SK-N-SH treated with all-trans-retinoic acid at 6 μM for 48 hours (cell line): ENCODE data around the gene NHLRC1.

Experiments used
- ATAC-seq: fragments of 200-7000 bp; cut with Tn5 transposase; 3 replicates; pipeline ENCODE4 v1.9.1; 2020; ENCODE audit warnings: mild to moderate bottlenecking, moderate library complexity
- ARNTL ChIP-seq: fragments of 450-650 bp; formaldehyde crosslinking; IDR thresholded peaks from 2 replicates; pipeline ENCODE4 v1.5.0; 2020; ENCODE audit warnings: low read depth, mild to moderate bottlenecking, moderate library complexity, borderline replicate concordance
- BACH2 ChIP-seq: fragments of 250-450 bp; sonication (Bioruptor Pico); IDR thresholded peaks from 2 replicates; pipeline ENCODE4 v1.9.0; 2021; ENCODE audit warnings: mild to moderate bottlenecking, borderline replicate concordance
- ESRRG ChIP-seq: fragments of 250-450 bp; sonication (Bioruptor Pico); IDR thresholded peaks from 2 replicates; pipeline ENCODE4 v1.6.1; 2021; ENCODE audit warnings: mild to moderate bottlenecking
- GLIS3 ChIP-seq: fragments of 250-450 bp; sonication (Bioruptor Pico); IDR thresholded peaks from 2 replicates; pipeline ENCODE4 v1.5.0; 2020; ENCODE audit warnings: mild to moderate bottlenecking, moderate library complexity
- ISL1 ChIP-seq: fragments of 250-450 bp; sonication (Bioruptor Pico); IDR thresholded peaks from 2 replicates; pipeline ENCODE4 v2.1.2; 2022; ENCODE audit warnings: mild to moderate bottlenecking, moderate library complexity
- OSR1 ChIP-seq: fragments of 250-450 bp; sonication (Bioruptor Pico); IDR thresholded peaks from 2 replicates; pipeline ENCODE4 v1.8.0; 2022; ENCODE audit warnings: moderate library complexity, mild to moderate bottlenecking, inconsistent platforms
- PPARA ChIP-seq: fragments of 250-450 bp; sonication (Bioruptor Pico); IDR thresholded peaks from 2 replicates; pipeline ENCODE4 v1.5.0; 2020; ENCODE audit warnings: mild to moderate bottlenecking, borderline replicate concordance
- RARB ChIP-seq: fragments of 250-450 bp; sonication (Bioruptor Pico); IDR thresholded peaks from 2 replicates; pipeline ENCODE4 v1.8.0; 2021; ENCODE audit warnings: mild to moderate bottlenecking, moderate library complexity
- SNAI2 ChIP-seq: fragments of 250-450 bp; sonication (Bioruptor Pico); IDR thresholded peaks from 2 replicates; pipeline ENCODE4 v1.5.0; 2020; ENCODE audit warnings: mild to moderate bottlenecking, moderate library complexity
- TCF4 ChIP-seq: fragments of 250-450 bp; sonication (Bioruptor Pico); IDR thresholded peaks from 2 replicates; pipeline ENCODE4 v1.8.0; 2021; ENCODE audit warnings: mild to moderate bottlenecking, moderate library complexity, borderline replicate concordance
- TOX ChIP-seq: fragments of 250-450 bp; sonication (Bioruptor Pico); IDR thresholded peaks from 2 replicates; pipeline ENCODE4 v1.8.0; 2021; ENCODE audit warnings: mild to moderate bottlenecking, moderate library complexity, borderline replicate concordance
- ZC3H10 ChIP-seq: fragments of 250-450 bp; sonication (Bioruptor Pico); IDR thresholded peaks from 2 replicates; pipeline ENCODE4 v1.5.1; 2021; ENCODE audit warnings: mild to moderate bottlenecking, moderate library complexity
- ZFP3 ChIP-seq: fragments of 250-450 bp; sonication (Bioruptor Pico); IDR thresholded peaks from 2 replicates; pipeline ENCODE4 v1.5.0; 2020; ENCODE audit warnings: mild to moderate bottlenecking, moderate library complexity
- ZFP30 ChIP-seq: fragments of 450-650 bp; formaldehyde crosslinking; IDR thresholded peaks from 2 replicates; pipeline ENCODE4 v1.5.0; 2022; ENCODE audit warnings: mild to moderate bottlenecking, moderate library complexity
- ZNF565 ChIP-seq: fragments of 450-650 bp; formaldehyde crosslinking; conservative IDR thresholded peaks from 2 replicates; pipeline ENCODE4 v1.5.0; 2020; ENCODE audit warnings: low read depth, mild to moderate bottlenecking, moderate library complexity
- ZNF70 ChIP-seq: fragments of 450-650 bp; formaldehyde crosslinking; IDR thresholded peaks from 2 replicates; pipeline ENCODE4 v1.5.0; 2020; ENCODE audit warnings: mild to moderate bottlenecking, moderate library complexity
- ZNF8 ChIP-seq: fragments of 450-650 bp; formaldehyde crosslinking; IDR thresholded peaks from 2 replicates; pipeline ENCODE4 v1.5.0; 2020; ENCODE audit warnings: mild to moderate bottlenecking, moderate library complexity
- TF ChIP-seq, protein P1 (sequence below): fragments of 250-450 bp; sonication (Bioruptor Pico); IDR thresholded peaks from 2 replicates; pipeline ENCODE4 v1.5.1; 2020; ENCODE audit warnings: low read depth, mild to moderate bottlenecking, moderate library complexity
- TF ChIP-seq, protein P2 (sequence below): fragments of 250-450 bp; sonication (Bioruptor Pico); IDR thresholded peaks from 2 replicates; pipeline ENCODE4 v1.8.0; 2021; ENCODE audit warnings: low read depth, mild to moderate bottlenecking, moderate library complexity, borderline replicate concordance
- TF ChIP-seq, protein P3 (sequence below): fragments of 250-450 bp; sonication (Bioruptor Pico); IDR thresholded peaks from 2 replicates; pipeline ENCODE4 v1.8.0; 2020; ENCODE audit warnings: mild to moderate bottlenecking, moderate library complexity, borderline replicate concordance
- TF ChIP-seq, protein P4 (sequence below): fragments of 250-450 bp; sonication (Bioruptor Pico); IDR thresholded peaks from 2 replicates; pipeline ENCODE4 v1.5.1; 2021; ENCODE audit warnings: mild to moderate bottlenecking, moderate library complexity

Gene NHLRC1

DNA sequence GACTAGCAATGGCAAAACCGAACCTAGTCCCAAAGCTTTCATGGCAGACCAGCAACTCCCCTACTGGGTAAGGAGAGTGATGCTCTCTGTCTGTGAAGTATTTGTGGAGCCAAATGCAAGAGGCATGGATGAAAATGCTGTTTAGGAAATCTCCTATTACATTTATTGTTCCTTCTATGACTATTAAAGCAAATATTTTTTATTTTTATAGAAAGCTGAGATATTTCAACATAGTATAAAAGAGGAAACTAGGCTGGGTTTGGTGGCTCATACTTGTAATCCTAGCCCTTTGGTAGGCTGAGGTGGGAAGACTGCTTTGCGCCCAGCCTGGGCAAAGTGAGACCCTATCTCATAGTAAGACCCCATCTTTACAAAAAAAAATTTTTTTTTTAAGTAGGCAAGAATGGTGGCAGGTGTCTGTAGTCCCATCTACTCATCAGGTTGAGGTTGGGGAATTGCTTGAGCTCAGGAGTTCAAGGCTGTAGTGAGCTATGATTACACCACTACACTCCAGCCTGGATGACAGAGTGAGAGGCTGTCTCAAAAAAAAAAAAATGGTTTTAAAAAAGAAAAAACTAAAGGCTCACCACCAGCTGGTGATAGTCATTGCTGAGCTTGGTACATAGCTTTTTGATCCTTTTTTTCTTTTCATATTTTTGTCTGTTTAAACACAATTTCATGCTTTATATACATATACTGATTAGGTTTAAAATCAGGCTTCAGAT is 44.0 kb upstream of the NHLRC1 start:
- TF ChIP-seq ZFP30 (CRISPR knock-in tag) (no peak), TOX (CRISPR knock-in tag) (no peak), ZNF565 (CRISPR knock-in tag) (no peak), RARB (CRISPR knock-in tag) (no peak), SNAI2 (CRISPR knock-in tag) (no peak), PPARA (CRISPR knock-in tag) (no peak), ZFP3 (CRISPR knock-in tag) (no peak), ISL1 (no peak), ZC3H10 (CRISPR knock-in tag) (no peak), GLIS3 (CRISPR knock-in tag) (no peak), ZNF8 (CRISPR knock-in tag) (no peak), ESRRG (CRISPR knock-in tag) (no peak), TCF4 (CRISPR knock-in tag) (no peak)
- TF ChIP-seq, protein P1, sequence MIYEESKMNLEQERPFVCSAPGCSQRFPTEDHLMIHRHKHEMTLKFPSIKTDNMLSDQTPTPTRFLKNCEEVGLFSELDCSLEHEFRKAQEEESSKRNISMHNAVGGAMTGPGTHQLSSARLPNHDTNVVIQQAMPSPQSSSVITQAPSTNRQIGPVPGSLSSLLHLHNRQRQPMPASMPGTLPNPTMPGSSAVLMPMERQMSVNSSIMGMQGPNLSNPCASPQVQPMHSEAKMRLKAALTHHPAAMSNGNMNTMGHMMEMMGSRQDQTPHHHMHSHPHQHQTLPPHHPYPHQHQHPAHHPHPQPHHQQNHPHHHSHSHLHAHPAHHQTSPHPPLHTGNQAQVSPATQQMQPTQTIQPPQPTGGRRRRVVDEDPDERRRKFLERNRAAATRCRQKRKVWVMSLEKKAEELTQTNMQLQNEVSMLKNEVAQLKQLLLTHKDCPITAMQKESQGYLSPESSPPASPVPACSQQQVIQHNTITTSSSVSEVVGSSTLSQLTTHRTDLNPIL (CRISPR knock-in tag), result no peak
- TF ChIP-seq, protein P2, sequence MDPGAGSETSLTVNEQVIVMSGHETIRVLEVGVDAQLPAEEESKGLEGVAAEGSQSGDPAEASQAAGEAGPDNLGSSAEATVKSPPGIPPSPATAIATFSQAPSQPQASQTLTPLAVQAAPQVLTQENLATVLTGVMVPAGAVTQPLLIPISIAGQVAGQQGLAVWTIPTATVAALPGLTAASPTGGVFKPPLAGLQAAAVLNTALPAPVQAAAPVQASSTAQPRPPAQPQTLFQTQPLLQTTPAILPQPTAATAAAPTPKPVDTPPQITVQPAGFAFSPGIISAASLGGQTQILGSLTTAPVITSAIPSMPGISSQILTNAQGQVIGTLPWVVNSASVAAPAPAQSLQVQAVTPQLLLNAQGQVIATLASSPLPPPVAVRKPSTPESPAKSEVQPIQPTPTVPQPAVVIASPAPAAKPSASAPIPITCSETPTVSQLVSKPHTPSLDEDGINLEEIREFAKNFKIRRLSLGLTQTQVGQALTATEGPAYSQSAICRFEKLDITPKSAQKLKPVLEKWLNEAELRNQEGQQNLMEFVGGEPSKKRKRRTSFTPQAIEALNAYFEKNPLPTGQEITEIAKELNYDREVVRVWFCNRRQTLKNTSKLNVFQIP, result no peak
- TF ChIP-seq, protein P3, sequence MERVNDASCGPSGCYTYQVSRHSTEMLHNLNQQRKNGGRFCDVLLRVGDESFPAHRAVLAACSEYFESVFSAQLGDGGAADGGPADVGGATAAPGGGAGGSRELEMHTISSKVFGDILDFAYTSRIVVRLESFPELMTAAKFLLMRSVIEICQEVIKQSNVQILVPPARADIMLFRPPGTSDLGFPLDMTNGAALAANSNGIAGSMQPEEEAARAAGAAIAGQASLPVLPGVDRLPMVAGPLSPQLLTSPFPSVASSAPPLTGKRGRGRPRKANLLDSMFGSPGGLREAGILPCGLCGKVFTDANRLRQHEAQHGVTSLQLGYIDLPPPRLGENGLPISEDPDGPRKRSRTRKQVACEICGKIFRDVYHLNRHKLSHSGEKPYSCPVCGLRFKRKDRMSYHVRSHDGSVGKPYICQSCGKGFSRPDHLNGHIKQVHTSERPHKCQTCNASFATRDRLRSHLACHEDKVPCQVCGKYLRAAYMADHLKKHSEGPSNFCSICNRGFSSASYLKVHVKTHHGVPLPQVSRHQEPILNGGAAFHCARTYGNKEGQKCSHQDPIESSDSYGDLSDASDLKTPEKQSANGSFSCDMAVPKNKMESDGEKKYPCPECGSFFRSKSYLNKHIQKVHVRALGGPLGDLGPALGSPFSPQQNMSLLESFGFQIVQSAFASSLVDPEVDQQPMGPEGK (CRISPR knock-in tag), result no peak
- ATAC-seq, result no peak

DNA sequence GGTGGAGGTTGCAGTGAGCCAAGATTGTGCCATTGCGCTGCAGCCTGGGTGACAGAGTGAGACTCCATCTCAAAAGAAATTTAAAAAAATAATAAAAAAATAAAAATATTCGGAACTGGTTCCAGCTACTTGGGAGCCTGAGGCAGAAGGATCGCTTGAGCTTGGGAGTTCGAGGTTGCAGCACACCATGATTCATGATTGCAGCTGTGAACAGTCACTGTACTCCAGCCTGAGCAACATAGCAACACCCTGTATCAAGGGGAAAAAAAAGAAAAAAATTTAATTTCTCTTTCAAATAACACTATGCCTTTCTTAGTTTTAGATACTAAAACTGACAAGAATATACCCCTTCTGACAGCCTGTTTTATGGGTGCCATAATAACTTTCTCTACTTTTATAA is 43.3 kb upstream of the NHLRC1 start:
- no peak for ATAC-seq
- no peak for TF ChIP-seq ISL1
- TF ChIP-seq GLIS3 (CRISPR knock-in tag), result no peak
- TF ChIP-seq ZFP30 (CRISPR knock-in tag), result no peak
- TF ChIP-seq, protein P2, result no peak
- no peak for TF ChIP-seq ESRRG (CRISPR knock-in tag)
- no peak for TF ChIP-seq BACH2 (CRISPR knock-in tag)
- no peak for TF ChIP-seq SNAI2 (CRISPR knock-in tag)
- no peak for TF ChIP-seq ARNTL (CRISPR knock-in tag)
- TF ChIP-seq ZNF70 (CRISPR knock-in tag), result no peak
- TF ChIP-seq PPARA (CRISPR knock-in tag), result no peak

DNA sequence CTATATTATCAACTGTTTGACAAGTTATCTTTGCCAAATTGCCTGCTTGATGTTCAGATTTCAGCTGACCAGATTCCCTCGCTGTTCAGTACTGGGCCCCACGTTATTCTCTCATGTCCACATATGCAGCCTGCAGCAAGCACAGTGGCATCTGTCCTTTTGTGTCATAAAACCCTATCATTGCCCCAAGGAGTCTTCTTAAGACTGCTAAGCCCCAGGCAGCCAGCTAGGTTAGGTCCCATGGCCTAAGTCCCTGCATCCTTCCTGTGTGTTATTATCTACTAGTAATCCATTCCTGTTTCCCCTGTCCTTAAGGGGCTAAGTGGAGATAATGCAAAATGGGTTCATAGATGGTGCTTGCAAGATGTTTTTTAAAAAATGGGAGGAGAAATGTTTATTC is 39.9 kb upstream of the NHLRC1 start:
- no peak for TF ChIP-seq ESRRG (CRISPR knock-in tag)
- TF ChIP-seq SNAI2 (CRISPR knock-in tag), result no peak
- no peak for TF ChIP-seq PPARA (CRISPR knock-in tag)
- TF ChIP-seq ZNF565 (CRISPR knock-in tag), result no peak
- TF ChIP-seq, protein P2, result no peak
- TF ChIP-seq, protein P1 (CRISPR knock-in tag), result no peak
- TF ChIP-seq OSR1 (CRISPR knock-in tag), result no peak
- TF ChIP-seq ZFP3 (CRISPR knock-in tag), result no peak
- TF ChIP-seq TOX (CRISPR knock-in tag), result no peak
- no peak for TF ChIP-seq TCF4 (CRISPR knock-in tag)
- TF ChIP-seq, protein P4, sequence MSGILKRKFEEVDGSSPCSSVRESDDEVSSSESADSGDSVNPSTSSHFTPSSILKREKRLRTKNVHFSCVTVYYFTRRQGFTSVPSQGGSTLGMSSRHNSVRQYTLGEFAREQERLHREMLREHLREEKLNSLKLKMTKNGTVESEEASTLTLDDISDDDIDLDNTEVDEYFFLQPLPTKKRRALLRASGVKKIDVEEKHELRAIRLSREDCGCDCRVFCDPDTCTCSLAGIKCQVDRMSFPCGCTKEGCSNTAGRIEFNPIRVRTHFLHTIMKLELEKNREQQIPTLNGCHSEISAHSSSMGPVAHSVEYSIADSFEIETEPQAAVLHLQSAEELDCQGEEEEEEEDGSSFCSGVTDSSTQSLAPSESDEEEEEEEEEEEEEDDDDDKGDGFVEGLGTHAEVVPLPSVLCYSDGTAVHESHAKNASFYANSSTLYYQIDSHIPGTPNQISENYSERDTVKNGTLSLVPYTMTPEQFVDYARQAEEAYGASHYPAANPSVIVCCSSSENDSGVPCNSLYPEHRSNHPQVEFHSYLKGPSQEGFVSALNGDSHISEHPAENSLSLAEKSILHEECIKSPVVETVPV, result no peak
- no peak for TF ChIP-seq ZFP30 (CRISPR knock-in tag)
- no peak for TF ChIP-seq ZNF70 (CRISPR knock-in tag)
- TF ChIP-seq ZNF8 (CRISPR knock-in tag), result no peak
- no peak for TF ChIP-seq ZC3H10 (CRISPR knock-in tag)
- TF ChIP-seq RARB (CRISPR knock-in tag), result no peak
- TF ChIP-seq, all 23 proteins: peak for 0
- ATAC-seq, result no peak
